H9 (cell line): ENCODE data around the gene EML4. TPM values are rescaled to one million over a fixed set of nuclear protein-coding genes. Genes with fewer than 3 reads are reported as not detected.

Experiments
- DNase-seq: peaks from one replicate; pipeline ENCODE4 v3.0.0-alpha.2; 2017
- H2AFZ ChIP-seq: one replicate; pipeline ENCODE4 v1.6.1; 2013; ENCODE audit warnings: mild to moderate bottlenecking, low read length, control low read depth, moderate library complexity
- H2AK5ac ChIP-seq: 2 replicates; pipeline ENCODE4 v1.6.1; 2013; ENCODE audit warnings: low read length, control low read depth, mixed read lengths; ENCODE audit not compliant: insufficient read length
- H2BK120ac ChIP-seq: one replicate; pipeline ENCODE4 v1.6.1; 2013; ENCODE audit warnings: low read depth, mild to moderate bottlenecking, low read length, control low read depth, inconsistent platforms; ENCODE audit not compliant: poor library complexity, severe bottlenecking
- H2BK12ac ChIP-seq: 2 replicates; pipeline ENCODE4 v1.6.1; 2013; ENCODE audit warnings: low read length, control low read depth, mixed read lengths, low read depth; ENCODE audit not compliant: insufficient read length
- H2BK15ac ChIP-seq: 2 replicates; pipeline ENCODE4 v1.6.1; 2013; ENCODE audit warnings: low read depth, low read length, control low read depth
- H2BK20ac ChIP-seq: one replicate; pipeline ENCODE4 v1.6.1; 2013; ENCODE audit warnings: low read depth, mild to moderate bottlenecking, low read length, control low read depth, inconsistent platforms; ENCODE audit not compliant: poor library complexity, severe bottlenecking
- H2BK5ac ChIP-seq: 2 replicates; pipeline ENCODE4 v1.6.1; 2013; ENCODE audit warnings: low read length, control low read depth, mixed read lengths; ENCODE audit not compliant: insufficient read length
- H3K14ac ChIP-seq: 2 replicates; pipeline ENCODE4 v1.6.1; 2013; ENCODE audit warnings: low read length, control low read depth; ENCODE audit not compliant: insufficient read depth
- H3K18ac ChIP-seq: 2 replicates; pipeline ENCODE4 v1.6.1; 2013; ENCODE audit warnings: low read depth, mild to moderate bottlenecking, mixed read lengths, low read length, control low read depth; ENCODE audit not compliant: insufficient read length
- H3K23ac ChIP-seq: 2 replicates; pipeline ENCODE4 v1.6.1; 2013; ENCODE audit warnings: low read length, control low read depth, mixed read lengths, low read depth; ENCODE audit not compliant: insufficient read length
- H3K23me2 ChIP-seq: 2 replicates; pipeline ENCODE4 v1.6.1; 2013; ENCODE audit warnings: low read depth, mild to moderate bottlenecking, mixed read lengths, low read length, control low read depth; ENCODE audit not compliant: insufficient read length, poor library complexity, severe bottlenecking
- H3K27ac ChIP-seq: 2 replicates; pipeline ENCODE4 v1.5.1; 2013; ENCODE audit warnings: low read length, control low read depth, mixed read lengths, low read depth; ENCODE audit not compliant: insufficient read length
- H3K27me3 ChIP-seq: 2 replicates; pipeline ENCODE4 v1.6.1; 2013; ENCODE audit warnings: low read length, control low read depth, inconsistent platforms; ENCODE audit not compliant: insufficient read depth
- H3K4ac ChIP-seq: 2 replicates; pipeline ENCODE4 v1.6.1; 2013; ENCODE audit warnings: low read depth, mild to moderate bottlenecking, control low read depth, inconsistent platforms, low read length, moderate library complexity
- H3K4me1 ChIP-seq: 2 replicates; pipeline ENCODE4 v1.6.1; 2013; ENCODE audit warnings: low read length, control low read depth, inconsistent platforms; ENCODE audit not compliant: insufficient read depth
- H3K4me2 ChIP-seq: 2 replicates; pipeline ENCODE4 v1.6.1; 2013; ENCODE audit warnings: low read length, control low read depth, mixed read lengths; ENCODE audit not compliant: insufficient read length, insufficient read depth
- H3K56ac ChIP-seq: 2 replicates; pipeline ENCODE4 v1.6.1; 2013; ENCODE audit warnings: low read depth, mild to moderate bottlenecking, mixed read lengths, low read length, control low read depth; ENCODE audit not compliant: insufficient read length
- H3K79me1 ChIP-seq: 2 replicates; pipeline ENCODE4 v1.6.1; 2013; ENCODE audit warnings: low read depth, mild to moderate bottlenecking, moderate library complexity, low read length, control low read depth, inconsistent platforms; ENCODE audit not compliant: insufficient read depth, poor library complexity, severe bottlenecking
- H3K79me2 ChIP-seq: 2 replicates; pipeline ENCODE4 v1.6.1; 2013; ENCODE audit warnings: low read length, control low read depth, inconsistent platforms; ENCODE audit not compliant: insufficient read depth
- H3K9ac ChIP-seq: 2 replicates; pipeline ENCODE4 v1.6.1; 2013; ENCODE audit warnings: low read length, control low read depth, mixed read lengths; ENCODE audit not compliant: insufficient read length; ENCODE audit errors: extremely low read depth
- H3K9me3 ChIP-seq: one replicate; pipeline ENCODE4 v1.6.1; 2013; ENCODE audit warnings: low read depth, low read length, inconsistent platforms; ENCODE audit not compliant: control insufficient read depth
- H3T11ph ChIP-seq: one replicate; pipeline ENCODE4 v1.6.1; 2013; ENCODE audit warnings: mild to moderate bottlenecking, low read length, control low read depth, inconsistent platforms
- H4K20me1 ChIP-seq: one replicate; pipeline ENCODE4 v1.6.1; 2013; ENCODE audit not compliant: control insufficient read depth, insufficient read length, insufficient read depth
- H4K5ac ChIP-seq: 2 replicates; pipeline ENCODE4 v1.6.1; 2013; ENCODE audit warnings: low read depth, mild to moderate bottlenecking, mixed read lengths, low read length, control low read depth; ENCODE audit not compliant: insufficient read length
- H4K8ac ChIP-seq: replicated peaks from 2 replicates; pipeline ENCODE4 v1.6.1; 2013; ENCODE audit warnings: low read length, control low read depth, mixed read lengths, low read depth; ENCODE audit not compliant: insufficient read length
- H4K91ac ChIP-seq: 2 replicates; pipeline ENCODE4 v1.6.1; 2013; ENCODE audit warnings: low read depth, mild to moderate bottlenecking, moderate library complexity, mixed read lengths, low read length, control low read depth; ENCODE audit not compliant: insufficient read length
- H3K27ac Mint-ChIP-seq, 3 experiments: 2 replicates in 2 of 3; 3 replicates in 1 of 3; pipeline ENCODE4 v1.8.0; 2020 to 2021; ENCODE audit warnings: mixed read lengths in 3 of 3, mild to moderate bottlenecking in 1 of 3, moderate library complexity in 1 of 3
- H3K27me3 Mint-ChIP-seq: 2 replicates; pipeline ENCODE4 v1.8.0; 2021; ENCODE audit warnings: low read depth, mild to moderate bottlenecking, moderate library complexity, mixed read lengths
- H3K36me3 Mint-ChIP-seq, 3 experiments: 2 replicates in 2 of 3; 3 replicates in 1 of 3; pipeline ENCODE4 v1.8.0; 2020 to 2021; ENCODE audit warnings: low read depth in 3 of 3, mixed read lengths in 3 of 3; ENCODE audit not compliant: insufficient read depth in 1 of 3
- H3K4me1 Mint-ChIP-seq, 2 experiments: 2 replicates each; pipeline ENCODE4 v1.8.0; 2020; ENCODE audit warnings: mixed read lengths in 2 of 2
- H3K4me3 Mint-ChIP-seq, 2 experiments: 2 replicates in 1 of 2; 3 replicates in 1 of 2; pipeline ENCODE4 v1.8.0; 2020 to 2021; ENCODE audit warnings: mild to moderate bottlenecking in 2 of 2, mixed read lengths in 2 of 2, moderate library complexity in 1 of 2
- H3K9me3 Mint-ChIP-seq, 2 experiments: 2 replicates in 1 of 2; 3 replicates in 1 of 2; pipeline ENCODE4 v1.8.0; 2020; ENCODE audit warnings: mild to moderate bottlenecking in 2 of 2, mixed read lengths in 2 of 2, moderate library complexity in 1 of 2
- CTCF ChIP-seq: fragments of 200-600 bp; sonication (generic); conservative IDR thresholded peaks from 3 replicates; pipeline ENCODE4 v1.8.0; 2021; ENCODE audit warnings: antibody characterized with exemption, mild to moderate bottlenecking
- WGBS: extraction: QIAGEN DNeasy Blood & Tissue Kit; methylation state at CpG from one replicate; pipeline ENCODE4 v1.1.7; 2013; ENCODE audit warnings: missing lambda C conversion rate, low lambda C conversion rate, mixed read lengths; ENCODE audit not compliant: insufficient read length; ENCODE audit errors: extremely low coverage; 5-methylcytosine and 5-hydroxymethylcytosine counted together
- total RNA-seq: library from RNA; stranded (reverse); gene quantifications from 2 replicates; pipeline ENCODE4 v1.2.1, GENCODE V29; 2021

The EML4 gene
- total RNA-seq, 1 experiment from 2014 or later = 68.6 TPM

GRCh38 chr2:42289222-42289621, 120.1 kb downstream of the EML4 start:
- Histone ChIP-seq H2AFZ (no peak overlapping the region), H2BK12ac (no peak overlapping the region), H2BK20ac (no peak overlapping the region), H3K27ac (no peak overlapping the region), H3K9ac (no peak overlapping the region), H4K5ac (no peak overlapping the region), H3K4ac (no peak overlapping the region), H3T11ph (no peak overlapping the region), H4K8ac (no peak overlapping the region), H3K18ac (no peak overlapping the region), H3K4me1 (no peaks in the 10 kb centered on the region), H3K4me2 (no peak overlapping the region), H3K23me2 (no peaks in the 10 kb centered on the region), H3K23ac (no peak overlapping the region), H2BK5ac (no peak overlapping the region), H4K91ac (no peak overlapping the region), H3K27me3 (no peaks in the 10 kb centered on the region), H2AK5ac (no peak overlapping the region), H3K14ac (no peak overlapping the region), H3K9me3 (no peaks in the 10 kb centered on the region), H3K79me2 (no peaks in the 10 kb centered on the region), H2BK15ac (no peak overlapping the region), H2BK120ac (no peak overlapping the region), H3K79me1 (no peaks in the 10 kb centered on the region), H4K20me1 (no peaks in the 10 kb centered on the region), H3K56ac (no peak overlapping the region)
- Mint-ChIP-seq H3K27me3 (no peaks in the 10 kb centered on the region), H3K9me3 (no peaks in the 10 kb centered on the region), H3K27ac (0 out of 7 replicates have a peak overlapping the region, but pooled peaks of 1 of the 3 experiments have one; percentile 2), H3K4me1 (no peaks in the 10 kb centered on the region), H3K36me3 (peaks cover 2 to 28% (median 25%) of the 10 kb centered on the region in 3 experiments; a peak in 5 of 7 replicates), H3K4me3 (no peak overlapping the region)
- TF ChIP-seq CTCF = no peak
- WGBS = no CpG with 5 or more reads among the region's 4 CpGs
- DNase-seq = no peak
